ENCODE results near the gene EIF1AD.

EIF1AD gene

GRCh38 chr11:66014804-66015453 is 13.0 kb upstream of the EIF1AD start:
- no peak for TF ChIP-seq CTCF (IDR thresholded peaks at IDR 0.05; ENCODE audit: extremely low read depth, insufficient read depth, missing control alignments)
- in situ Hi-C loops (cut with MboI; ENCODE audit: low pct_unique_long_range_greater_than_20kb, low sequenced_read_pairs, unreplicated experiment), result no loop called here
- DNase-seq (ENCODE audit: low spot score), result no peak

DNA sequence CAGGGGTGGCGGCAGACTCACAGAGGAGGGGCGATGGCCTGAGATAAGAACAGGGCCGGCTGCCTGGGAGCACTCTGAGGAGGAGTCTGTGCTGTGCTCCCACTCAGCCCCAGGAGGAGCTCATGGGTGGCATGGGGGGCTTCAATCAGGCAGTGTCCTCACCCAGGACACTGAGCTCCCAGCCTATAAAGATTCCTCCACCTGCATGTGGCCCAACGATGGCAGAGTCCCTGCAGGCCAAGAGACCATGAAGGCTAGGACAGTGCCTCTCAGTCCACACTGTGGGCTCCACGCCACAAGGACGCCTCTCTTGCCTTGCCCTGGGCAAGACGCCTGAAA is 11.8 kb upstream of the EIF1AD start:
- in situ Hi-C loops (cut with MboI; ENCODE audit: low pct_unique_long_range_greater_than_20kb, low sequenced_read_pairs, unreplicated experiment), result no loop called here
- DNase-seq (ENCODE audit: low spot score), result no peak
- TF ChIP-seq CTCF (IDR thresholded peaks at IDR 0.05; ENCODE audit: extremely low read depth, insufficient read depth, missing control alignments), result no peak

GRCh38 chr11:66012946-66013761 is 11.2 kb upstream of the EIF1AD start:
- TF ChIP-seq CTCF (IDR thresholded peaks at IDR 0.05; ENCODE audit: extremely low read depth, insufficient read depth, missing control alignments), result no peak
- DNase-seq (ENCODE audit: low spot score), result no peak
- in situ Hi-C loops (cut with MboI; ENCODE audit: low pct_unique_long_range_greater_than_20kb, low sequenced_read_pairs, unreplicated experiment), result no loop called here

- no peak for TF ChIP-seq CTCF (IDR thresholded peaks at IDR 0.05; ENCODE audit: extremely low read depth, insufficient read depth, missing control alignments)
- in situ Hi-C loops (cut with MboI; ENCODE audit: low pct_unique_long_range_greater_than_20kb, low sequenced_read_pairs, unreplicated experiment), result no loop called here
- DNase-seq (ENCODE audit: low spot score), result no peak
Observed at GRCh38 chr11:66012371-66012945, 10.5 kb upstream of the EIF1AD start.

DNA sequence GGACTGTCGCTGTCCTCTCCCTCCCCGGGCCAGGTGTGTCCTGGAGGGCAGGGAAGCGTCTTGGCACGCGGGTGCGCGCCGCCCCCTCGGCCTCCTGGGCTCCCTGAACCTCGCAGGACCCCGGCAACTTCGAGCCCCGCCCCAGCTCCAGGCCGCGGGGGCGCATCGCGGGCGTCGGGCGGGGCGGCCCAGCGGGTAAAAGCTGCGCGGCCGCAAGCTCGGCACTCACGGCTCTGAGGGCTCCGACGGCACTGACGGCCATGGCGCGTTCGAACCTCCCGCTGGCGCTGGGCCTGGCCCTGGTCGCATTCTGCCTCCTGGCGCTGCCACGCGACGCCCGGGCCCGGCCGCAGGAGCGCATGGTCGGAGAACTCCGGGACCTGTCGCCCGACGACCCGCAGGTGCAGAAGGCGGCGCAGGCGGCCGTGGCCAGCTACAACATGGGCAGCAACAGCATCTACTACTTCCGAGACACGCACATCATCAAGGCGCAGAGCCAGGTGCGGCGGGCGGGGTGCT is 9.9 kb upstream of the EIF1AD start, which contains the start of gene CST6:
CST6 (plus strand) TSS at position 224 of the 519 bp plus-strand sequence; CDS start at position 261, 37 bp downstream.
- no peak for DNase-seq (ENCODE audit: low spot score)
- in situ Hi-C loops (cut with MboI; ENCODE audit: low pct_unique_long_range_greater_than_20kb, low sequenced_read_pairs, unreplicated experiment), result no loop called here

More for the DNA sequence above, 9.9 kb upstream of the EIF1AD start, which contains the start of gene CST6:
- no peak for TF ChIP-seq CTCF (IDR thresholded peaks at IDR 0.05; ENCODE audit: extremely low read depth, insufficient read depth, missing control alignments)
